Bronchial epithelial cell (primary cell): Measurements from ENCODE around the gene RAPGEF2. TPM values are rescaled to one million over a fixed set of nuclear protein-coding genes. Genes with fewer than 3 reads are reported as not detected.

ENCODE experiments used
- DNase-seq: peaks from one replicate; pipeline ENCODE4 v3.0.0-alpha.2; 2010; ENCODE audit warnings: low read depth
- FAIRE-seq: peaks from 2 replicates; lab custom pipeline; 2011; peaks lifted over from hg19 to GRCh38; lab: Jason Lieb, UNC
- H3K27me3 ChIP-seq: 2 replicates; pipeline ENCODE4 v1.5.1; 2011; ENCODE audit warnings: low read length; ENCODE audit not compliant: control insufficient read depth, insufficient read depth
- H3K36me3 ChIP-seq: 2 replicates; pipeline ENCODE4 v1.5.1; 2011; ENCODE audit warnings: low read length; ENCODE audit not compliant: control insufficient read depth, insufficient read depth
- H3K4me3 ChIP-seq: 2 replicates; pipeline ENCODE4 v1.5.1; 2011; ENCODE audit warnings: mild to moderate bottlenecking, low read depth, low read length, control low read depth
- CTCF ChIP-seq: IDR thresholded peaks from 2 replicates; pipeline ENCODE4 v1.5.1; 2011; ENCODE audit warnings: mild to moderate bottlenecking, moderate library complexity, low read length, control low read depth, inconsistent platforms; ENCODE audit not compliant: insufficient read depth, severe bottlenecking
- total RNA-seq: library from RNA; depleted of rRNA; stranded (reverse); fragments of >200 nt; gene quantifications from 2 replicates; pipeline ENCODE4 v1.2.1, GENCODE V29; 2014

Gene RAPGEF2
- total RNA-seq, 1 donor from 2014 or later: 37.6 TPM

- DNase-seq: peak; percentile 99
- no peak for TF ChIP-seq CTCF
Measured at GRCh38 chr4:159390648-159391047, 287.8 kb downstream of the RAPGEF2 start.

GRCh38 chr4:159395693-159396092 is 292.8 kb downstream of the RAPGEF2 start:
- Histone ChIP-seq H3K4me3 (no peak overlapping the region), H3K36me3 (no peaks in the 10 kb centered on the region), H3K27me3 (no peaks in the 10 kb centered on the region)
- peak; percentile 26 for DNase-seq
- TF ChIP-seq CTCF: no peak
- no peak for FAIRE-seq

More at GRCh38 chr4:159390648-159391047, 287.8 kb downstream of the RAPGEF2 start:
- Histone ChIP-seq H3K4me3 (no peak overlapping the region), H3K36me3 (no peaks in the 10 kb centered on the region), H3K27me3 (no peaks in the 10 kb centered on the region)
- FAIRE-seq: peak; percentile 81

- no peak for FAIRE-seq
- DNase-seq: no peak
- no peak for TF ChIP-seq CTCF
- no peaks in the 10 kb centered on the region for H3K36me3 ChIP-seq
- no peaks in the 10 kb centered on the region for H3K27me3 ChIP-seq
- H3K4me3 ChIP-seq: no peak overlapping the region
Measured at GRCh38 chr4:159396151-159396550, 293.3 kb downstream of the RAPGEF2 start.

- TF ChIP-seq CTCF: no peak
- no peak overlapping the region for H3K4me3 ChIP-seq
- H3K36me3 ChIP-seq: no peaks in the 10 kb centered on the region
- DNase-seq: no peak
- H3K27me3 ChIP-seq: no peaks in the 10 kb centered on the region
- no peak for FAIRE-seq
Measured at GRCh38 chr4:159398236-159398638, 295.4 kb downstream of the RAPGEF2 start.

GRCh38 chr4:159400558-159401225 is 297.8 kb downstream of the RAPGEF2 start:
- H3K27me3 ChIP-seq: no peaks in the 10 kb centered on the region
- no peak for TF ChIP-seq CTCF
- DNase-seq: no peak
- no peak overlapping the region for H3K4me3 ChIP-seq
- H3K36me3 ChIP-seq: no peaks in the 10 kb centered on the region
- FAIRE-seq: no peak
